ENCODE data around the gene UQCRC1. TPM values are rescaled to one million over a fixed set of nuclear protein-coding genes. Genes with fewer than 3 reads are reported as not detected.

UQCRC1 gene
- total and polyA plus RNA-seq, 2 experiments from 2014 or later = 308 to 405 TPM

DNA sequence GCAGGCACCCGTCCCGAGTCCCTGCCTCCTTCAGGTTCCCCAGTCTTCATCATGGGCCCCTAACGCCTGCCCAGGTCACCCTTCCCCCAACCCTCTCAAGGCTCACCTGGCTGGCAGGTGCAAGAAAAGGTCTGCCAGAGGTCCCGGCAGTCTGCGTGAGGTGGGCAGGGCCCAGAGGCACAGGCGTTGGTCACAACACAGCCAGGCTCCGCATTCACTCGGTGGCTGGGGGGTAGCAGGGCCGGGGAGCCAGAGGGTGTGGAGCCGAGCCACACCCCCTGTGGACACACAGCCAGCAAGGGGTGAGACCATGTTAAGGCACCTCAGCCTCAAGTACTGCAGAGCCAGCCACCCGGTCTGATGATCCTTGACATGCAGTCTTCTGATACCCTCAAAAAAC, 42.3 kb upstream of the UQCRC1 start:
- Histone ChIP-seq H3K4me1 (ENCODE audit: insufficient read depth) (no peaks in the 10 kb centered on the region), H3K4me2 (no peak overlapping the region), H3K4me3 (no peak overlapping the region), H3K27ac (no peak overlapping the region), H3K36me3 (replicated peaks; ENCODE audit: insufficient read depth, low read depth) (no peaks in the 10 kb centered on the region), H3K9me2 (replicated peaks; ENCODE audit: insufficient read depth) (no peaks in the 10 kb centered on the region), H3K27me3 (no peaks in the 10 kb centered on the region), H2AFZ (no peak overlapping the region), H4K20me1 (ENCODE audit: insufficient read depth, poor library complexity, severe bottlenecking) (no peaks in the 10 kb centered on the region), H3K9me3 (ENCODE audit: low read depth) (no peaks in the 10 kb centered on the region), H3K79me2 (no peaks in the 10 kb centered on the region)
- TF ChIP-seq EZH2 (IDR thresholded peaks at IDR 0.05; ENCODE audit: borderline replicate concordance) (no peak), EZH2phosphoT487 (IDR thresholded peaks at IDR 0.05; ENCODE audit: low read depth, severe bottlenecking, unreplicated experiment) (no peak)
- TF ChIP-seq, protein P1, sequence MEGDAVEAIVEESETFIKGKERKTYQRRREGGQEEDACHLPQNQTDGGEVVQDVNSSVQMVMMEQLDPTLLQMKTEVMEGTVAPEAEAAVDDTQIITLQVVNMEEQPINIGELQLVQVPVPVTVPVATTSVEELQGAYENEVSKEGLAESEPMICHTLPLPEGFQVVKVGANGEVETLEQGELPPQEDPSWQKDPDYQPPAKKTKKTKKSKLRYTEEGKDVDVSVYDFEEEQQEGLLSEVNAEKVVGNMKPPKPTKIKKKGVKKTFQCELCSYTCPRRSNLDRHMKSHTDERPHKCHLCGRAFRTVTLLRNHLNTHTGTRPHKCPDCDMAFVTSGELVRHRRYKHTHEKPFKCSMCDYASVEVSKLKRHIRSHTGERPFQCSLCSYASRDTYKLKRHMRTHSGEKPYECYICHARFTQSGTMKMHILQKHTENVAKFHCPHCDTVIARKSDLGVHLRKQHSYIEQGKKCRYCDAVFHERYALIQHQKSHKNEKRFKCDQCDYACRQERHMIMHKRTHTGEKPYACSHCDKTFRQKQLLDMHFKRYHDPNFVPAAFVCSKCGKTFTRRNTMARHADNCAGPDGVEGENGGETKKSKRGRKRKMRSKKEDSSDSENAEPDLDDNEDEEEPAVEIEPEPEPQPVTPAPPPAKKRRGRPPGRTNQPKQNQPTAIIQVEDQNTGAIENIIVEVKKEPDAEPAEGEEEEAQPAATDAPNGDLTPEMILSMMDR (IDR thresholded peaks at IDR 0.05; ENCODE audit: poor library complexity) = no peak
- 88% methylated on average over 11 of the region's 11 CpGs for WGBS (ENCODE audit: low lambda C conversion rate, missing lambda C conversion rate)
- DNase-seq (ENCODE audit: low spot score) = no peak

DNA sequence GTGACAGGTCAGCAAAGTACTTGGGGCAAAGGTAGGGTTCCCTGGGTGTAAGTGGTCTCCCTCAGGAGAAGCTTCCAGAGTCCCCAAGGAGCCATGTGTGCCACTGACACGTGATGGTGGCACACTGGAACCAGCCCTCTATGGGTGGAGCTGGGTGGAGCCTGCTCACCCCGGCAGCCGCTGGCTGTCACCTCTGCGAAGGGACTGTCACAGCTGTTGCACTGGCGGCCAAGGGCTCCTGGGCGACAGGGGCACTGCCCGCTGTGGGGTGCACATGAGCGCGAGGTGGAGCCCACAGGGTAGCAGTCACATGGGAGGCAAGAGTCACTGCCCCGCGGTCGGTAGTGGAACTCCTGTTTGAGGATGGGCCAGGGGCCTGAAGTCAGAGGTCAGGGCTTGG, 41.3 kb upstream of the UQCRC1 start:
- no peak overlapping the region for H3K27ac ChIP-seq
- no peaks in the 10 kb centered on the region for H3K36me3 ChIP-seq (replicated peaks; ENCODE audit: insufficient read depth, low read depth)
- H3K27me3 ChIP-seq = no peaks in the 10 kb centered on the region
- no peaks in the 10 kb centered on the region for H3K4me1 ChIP-seq (ENCODE audit: insufficient read depth)
- H4K20me1 ChIP-seq (ENCODE audit: insufficient read depth, poor library complexity, severe bottlenecking) = no peaks in the 10 kb centered on the region
- no peaks in the 10 kb centered on the region for H3K79me2 ChIP-seq
- H3K9me3 ChIP-seq (ENCODE audit: low read depth) = no peaks in the 10 kb centered on the region
- whole genome bisulfite sequencing (ENCODE audit: low lambda C conversion rate, missing lambda C conversion rate) = 92% methylated on average over 12 of the region's 12 CpGs
- no peak overlapping the region for H3K4me2 ChIP-seq
- TF ChIP-seq, protein P1 (IDR thresholded peaks at IDR 0.05; ENCODE audit: poor library complexity) = no peak
- TF ChIP-seq EZH2phosphoT487 (IDR thresholded peaks at IDR 0.05; ENCODE audit: low read depth, severe bottlenecking, unreplicated experiment) (no peak), EZH2 (IDR thresholded peaks at IDR 0.05; ENCODE audit: borderline replicate concordance) (no peak)
- H2AFZ ChIP-seq = no peak overlapping the region
- DNase-seq (ENCODE audit: low spot score) = no peak
- H3K4me3 ChIP-seq = no peak overlapping the region
- no peaks in the 10 kb centered on the region for H3K9me2 ChIP-seq (replicated peaks; ENCODE audit: insufficient read depth)

DNA sequence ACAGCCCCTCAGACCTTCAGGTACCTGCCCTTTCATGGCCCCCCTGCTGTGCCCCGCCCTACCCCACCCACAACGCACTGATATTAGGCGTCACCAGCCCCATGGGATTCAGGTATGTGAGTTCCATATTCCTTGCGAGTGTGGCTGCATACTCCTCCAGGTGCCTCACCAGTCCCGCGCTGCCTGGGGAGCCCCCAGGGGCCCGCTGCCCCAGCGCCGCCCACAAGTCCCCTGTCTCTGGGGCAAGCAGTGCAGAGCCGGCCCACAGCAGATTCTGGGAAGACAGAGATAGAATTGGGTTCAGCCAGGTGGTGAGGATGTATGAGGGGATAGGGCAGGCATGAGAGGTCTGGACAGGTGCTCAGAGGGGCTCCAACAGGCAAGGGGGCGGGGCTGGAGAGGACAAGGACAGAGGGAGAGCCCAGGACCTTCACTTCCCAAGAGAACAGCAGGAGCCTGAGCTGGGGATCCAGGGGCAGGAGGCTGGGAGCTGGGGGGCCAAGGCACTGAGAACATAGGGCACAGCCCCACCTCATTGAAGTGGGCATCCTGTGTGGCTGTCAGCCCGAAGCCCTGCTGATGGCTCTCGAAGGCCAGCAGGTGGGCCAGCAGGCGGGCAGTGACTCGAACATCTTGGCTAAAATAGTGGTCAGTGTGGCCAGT, 38.9 kb upstream of the UQCRC1 start:
- WGBS (ENCODE audit: low lambda C conversion rate, missing lambda C conversion rate) = 95% methylated on average over 15 of the region's 15 CpGs
- H3K9me3 ChIP-seq (ENCODE audit: low read depth) = no peaks in the 10 kb centered on the region
- H3K9me2 ChIP-seq (replicated peaks; ENCODE audit: insufficient read depth) = no peaks in the 10 kb centered on the region
- no peaks in the 10 kb centered on the region for H3K36me3 ChIP-seq (replicated peaks; ENCODE audit: insufficient read depth, low read depth)
- H3K4me3 ChIP-seq = no peak overlapping the region
- TF ChIP-seq EZH2phosphoT487 (IDR thresholded peaks at IDR 0.05; ENCODE audit: low read depth, severe bottlenecking, unreplicated experiment) (no peak), EZH2 (IDR thresholded peaks at IDR 0.05; ENCODE audit: borderline replicate concordance) (no peak)
- TF ChIP-seq, protein P1 (IDR thresholded peaks at IDR 0.05; ENCODE audit: poor library complexity) = no peak
- H4K20me1 ChIP-seq (ENCODE audit: insufficient read depth, poor library complexity, severe bottlenecking) = no peaks in the 10 kb centered on the region
- no peaks in the 10 kb centered on the region for H3K4me1 ChIP-seq (ENCODE audit: insufficient read depth)
- H3K4me2 ChIP-seq = no peak overlapping the region
- H3K27ac ChIP-seq = no peak overlapping the region
- H2AFZ ChIP-seq = no peak overlapping the region
- H3K27me3 ChIP-seq = no peaks in the 10 kb centered on the region
- H3K79me2 ChIP-seq = no peaks in the 10 kb centered on the region
- no peak for DNase-seq (ENCODE audit: low spot score)
